Activated CD4-positive, alpha-beta T cell treated with anti-CD3 and anti-CD28 coated beads, Interleukin-2, amount 50 U/mL, for 4 hours (primary cell): ENCODE results near the gene CLDN11.

ENCODE experiments used
- DNase-seq, 2 experiments: peaks; one replicate each; pipeline ENCODE4 v3.0.0-alpha.2; 2020

Gene CLDN11

DNA sequence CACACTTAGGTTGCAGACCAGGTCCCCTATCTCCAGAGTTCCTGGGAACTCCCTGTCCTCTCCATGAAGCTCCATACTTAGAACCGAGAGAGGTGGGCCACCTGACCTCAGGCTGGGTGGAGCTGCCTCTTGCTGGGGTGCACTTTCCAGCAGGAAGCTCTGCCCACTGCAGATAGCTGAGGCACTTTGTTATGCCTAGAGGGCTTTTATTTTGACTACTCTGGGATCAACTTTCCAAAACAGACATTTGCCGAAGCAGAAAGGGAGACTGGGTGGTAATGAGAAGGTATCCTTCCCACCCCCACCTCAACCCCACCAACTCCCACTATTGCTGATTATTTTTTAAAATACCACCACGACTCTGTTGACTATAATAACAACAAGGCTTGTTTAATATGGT is 54.7 kb downstream of the CLDN11 start:
- DNase-seq, result no peak

GRCh38 chr3:170475092-170475685 is 56.5 kb downstream of the CLDN11 start:
- no peak for DNase-seq

- DNase-seq, result no peak
Observed at GRCh38 chr3:170476291-170476690, 57.6 kb downstream of the CLDN11 start.

DNA sequence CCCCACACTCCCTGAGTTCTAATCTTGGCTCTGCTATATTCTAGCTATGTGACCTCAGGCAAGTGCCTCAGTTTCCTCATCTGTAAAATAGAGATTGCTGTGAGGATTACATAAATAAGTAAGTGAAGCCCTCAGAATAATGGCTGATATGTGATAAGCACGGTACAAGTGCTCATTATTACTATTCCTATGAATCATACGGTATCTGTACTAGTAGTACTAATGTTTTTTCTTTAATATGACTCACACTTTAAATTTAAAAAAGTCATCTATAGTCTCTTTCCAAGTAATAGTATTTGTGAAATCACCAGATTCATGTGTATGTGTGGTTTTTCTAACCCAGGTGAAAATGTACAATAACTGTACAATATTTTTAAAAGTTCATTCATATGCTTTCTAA is 58.7 kb downstream of the CLDN11 start:
- no peak for DNase-seq

- DNase-seq, result no peak
Observed at GRCh38 chr3:170480111-170480510, 61.4 kb downstream of the CLDN11 start.

- no peak for DNase-seq
Observed at GRCh38 chr3:170482199-170482598, 63.5 kb downstream of the CLDN11 start.

- DNase-seq, result no peak
Observed at GRCh38 chr3:170483485-170484262, 65.0 kb downstream of the CLDN11 start.
